Body of pancreas (tissue), 4 donors: ENCODE results near the gene ADAMTSL3.

Experiments used
- POLR2A ChIP-seq, 3 donors: fragments of 450-650 bp; IDR thresholded peaks; one replicate each; pipeline ENCODE4 v1.6.1; 2016; ENCODE audit warnings: antibody characterized with exemption in 3 of 3, mild to moderate bottlenecking in 2 of 3
- TF ChIP-seq, protein P1 (sequence below), 7 experiments: fragments of 450-650 bp in 4 of 7; fragments of 200-600 bp in 3 of 7; sonication (generic) in 3 of 7; IDR thresholded peaks; one replicate each; pipeline ENCODE4 v1.5.1; 2016 to 2019; ENCODE audit warnings: antibody characterized with exemption in 7 of 7

DNA sequence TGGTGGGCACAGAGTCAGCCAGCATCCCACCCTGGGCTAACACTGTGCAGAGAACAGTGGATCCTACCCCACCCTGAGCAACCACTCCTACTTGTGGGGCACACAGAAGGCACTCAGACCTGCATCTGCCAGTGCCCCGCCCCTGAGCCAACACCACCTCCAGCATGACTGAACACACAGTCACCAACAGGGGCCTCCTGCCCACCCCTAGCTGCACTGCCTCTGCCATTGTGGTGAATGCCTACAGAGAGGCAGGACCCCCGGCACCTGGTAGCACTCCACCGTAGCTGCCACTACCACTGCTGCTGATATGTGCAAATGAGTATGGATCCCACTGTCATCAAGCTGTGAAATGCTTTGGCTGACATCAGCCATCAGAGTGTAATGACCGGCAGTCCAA, 123.1 kb downstream of the ADAMTSL3 start:
- TF ChIP-seq POLR2A (IDR thresholded peaks at IDR 0.05) = no peak
- TF ChIP-seq, protein P1, sequence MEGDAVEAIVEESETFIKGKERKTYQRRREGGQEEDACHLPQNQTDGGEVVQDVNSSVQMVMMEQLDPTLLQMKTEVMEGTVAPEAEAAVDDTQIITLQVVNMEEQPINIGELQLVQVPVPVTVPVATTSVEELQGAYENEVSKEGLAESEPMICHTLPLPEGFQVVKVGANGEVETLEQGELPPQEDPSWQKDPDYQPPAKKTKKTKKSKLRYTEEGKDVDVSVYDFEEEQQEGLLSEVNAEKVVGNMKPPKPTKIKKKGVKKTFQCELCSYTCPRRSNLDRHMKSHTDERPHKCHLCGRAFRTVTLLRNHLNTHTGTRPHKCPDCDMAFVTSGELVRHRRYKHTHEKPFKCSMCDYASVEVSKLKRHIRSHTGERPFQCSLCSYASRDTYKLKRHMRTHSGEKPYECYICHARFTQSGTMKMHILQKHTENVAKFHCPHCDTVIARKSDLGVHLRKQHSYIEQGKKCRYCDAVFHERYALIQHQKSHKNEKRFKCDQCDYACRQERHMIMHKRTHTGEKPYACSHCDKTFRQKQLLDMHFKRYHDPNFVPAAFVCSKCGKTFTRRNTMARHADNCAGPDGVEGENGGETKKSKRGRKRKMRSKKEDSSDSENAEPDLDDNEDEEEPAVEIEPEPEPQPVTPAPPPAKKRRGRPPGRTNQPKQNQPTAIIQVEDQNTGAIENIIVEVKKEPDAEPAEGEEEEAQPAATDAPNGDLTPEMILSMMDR (IDR thresholded peaks at IDR 0.05) = no peak
